Activated naive CD8-positive, alpha-beta T cell treated with anti-CD3 and anti-CD28 coated beads, Interleukin-2, amount 50 U/mL, for 16 hours (primary cell): ENCODE results near the gene KCND2.
"Not testable (repeated sequence)": the region's sequence is repeated elsewhere in the genome, so short reads cannot be mapped to it uniquely, and the experiment has no call there.

ENCODE experiments used
- DNase-seq: peaks from one replicate; pipeline ENCODE4 v3.0.0-alpha.2; 2020; ENCODE audit warnings: low read depth, low spot score

KCND2 gene

DNA sequence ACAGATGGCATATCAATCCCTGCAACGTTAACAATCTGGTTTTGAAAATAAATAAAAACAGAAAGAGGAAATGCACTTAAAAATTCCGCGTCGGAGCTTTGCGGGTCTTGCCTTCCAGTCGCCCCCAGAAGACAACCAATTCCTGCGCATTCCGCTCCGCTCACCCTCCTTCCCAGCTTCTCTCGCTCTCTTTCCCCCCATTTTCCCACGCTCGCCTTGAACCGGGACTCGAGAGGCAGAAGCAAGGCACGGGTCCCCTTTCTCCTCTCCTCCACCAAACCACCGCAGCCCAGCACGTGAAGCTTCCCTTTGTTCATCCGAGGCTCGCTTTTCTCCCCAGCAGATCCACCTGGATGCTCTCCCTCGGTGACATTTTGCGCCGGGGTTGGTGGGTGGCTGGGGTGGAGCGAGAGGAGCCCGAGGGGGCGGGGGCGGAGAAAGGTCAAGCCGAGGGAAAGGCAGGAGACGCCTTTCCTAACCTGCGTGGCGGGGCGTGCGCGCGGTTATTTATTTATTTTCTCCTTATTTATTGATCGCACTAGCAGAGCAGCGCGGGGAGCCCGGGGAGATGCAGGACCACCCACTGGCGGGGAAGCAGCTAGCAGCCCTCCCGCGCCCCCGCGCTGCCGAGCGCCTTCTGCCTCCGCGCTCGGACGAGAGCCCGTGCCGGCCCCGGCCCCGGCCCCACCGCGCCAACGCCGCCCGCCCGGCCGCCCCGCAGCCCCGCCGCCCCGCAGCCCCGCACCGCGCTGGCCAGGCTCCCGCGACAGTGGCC lies at the start of gene KCND2:
TSS of gene KCND2 (plus strand) at position 475 of the 775 bp plus-strand sequence.
- DNase-seq: no peak

DNA sequence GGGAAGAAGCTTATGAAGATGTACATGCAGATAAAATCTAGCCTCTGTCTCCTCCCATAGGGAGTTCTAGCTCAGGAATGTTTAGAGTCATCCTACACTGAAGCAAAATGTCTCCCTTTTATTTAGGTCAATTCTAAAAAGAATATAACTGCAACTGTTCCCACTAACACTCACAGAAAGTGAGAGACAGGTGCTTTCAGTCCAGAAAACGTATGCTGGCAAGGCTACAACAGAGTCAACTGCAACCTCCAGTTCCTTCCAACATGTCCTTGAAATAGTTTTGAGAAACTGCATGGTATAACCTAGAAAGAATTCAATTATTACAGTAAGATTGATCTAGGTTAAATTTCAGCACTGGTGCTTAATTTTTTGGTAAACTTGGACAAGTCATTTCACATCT lies 46.8 kb upstream of the KCND2 start:
- no peak for DNase-seq

DNA sequence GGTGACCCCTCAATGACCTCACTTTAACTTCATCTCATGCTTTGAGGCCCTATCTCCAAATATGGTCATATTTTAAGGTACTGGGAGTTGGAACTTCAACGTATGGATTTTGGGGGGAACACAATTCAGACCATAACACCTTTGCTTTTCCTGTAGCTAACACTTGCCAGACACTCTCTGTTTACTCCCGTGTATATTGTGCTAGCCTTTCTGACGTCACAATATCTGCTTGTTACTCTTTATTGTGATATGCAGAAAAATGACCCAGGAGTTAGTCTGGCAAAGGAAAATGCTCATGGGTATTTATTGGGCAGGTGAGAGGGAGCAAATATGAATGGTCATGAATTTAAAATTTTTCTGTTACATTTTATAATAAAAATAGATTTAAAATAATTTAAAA lies 45.7 kb upstream of the KCND2 start:
- no peak for DNase-seq

DNA sequence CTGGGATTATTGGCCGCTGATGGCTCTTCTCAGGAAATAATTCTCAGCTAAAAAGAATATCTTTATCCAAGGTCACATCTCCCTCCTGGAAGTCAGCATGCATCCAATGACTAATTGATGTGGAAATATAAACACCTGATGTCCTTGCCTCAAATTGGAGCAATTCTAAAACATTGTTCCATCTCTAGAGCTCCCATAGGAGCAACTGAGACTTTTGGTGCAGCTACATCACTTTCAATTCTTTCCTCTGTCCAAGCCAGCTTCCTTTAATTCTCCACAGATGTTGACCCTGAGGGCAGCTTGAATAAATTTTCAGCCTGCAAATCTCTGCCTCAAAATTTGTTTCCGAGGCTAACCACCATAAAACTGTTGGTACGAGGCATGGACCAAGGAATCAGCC lies 43.9 kb upstream of the KCND2 start:
- DNase-seq: no peak

DNA sequence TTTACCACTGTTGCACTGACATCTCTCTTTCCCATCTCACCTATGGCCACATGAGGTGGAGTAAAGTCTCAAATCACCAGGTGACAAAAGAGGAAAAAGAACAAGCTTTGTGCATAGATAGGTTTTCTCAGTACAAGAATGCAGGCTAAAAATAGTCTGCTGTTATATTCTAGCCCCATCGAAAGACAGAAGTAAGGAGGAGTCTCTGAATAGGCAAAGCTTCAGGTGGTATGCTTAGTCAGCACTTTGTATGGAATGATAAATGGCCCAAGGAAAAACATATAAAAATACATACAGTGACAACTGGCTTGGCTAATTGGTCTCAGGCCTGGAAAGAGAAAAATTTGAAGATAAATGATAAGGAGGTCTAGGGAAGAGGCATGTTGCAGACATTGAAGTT lies 39.6 kb upstream of the KCND2 start:
- DNase-seq: no peak

DNA sequence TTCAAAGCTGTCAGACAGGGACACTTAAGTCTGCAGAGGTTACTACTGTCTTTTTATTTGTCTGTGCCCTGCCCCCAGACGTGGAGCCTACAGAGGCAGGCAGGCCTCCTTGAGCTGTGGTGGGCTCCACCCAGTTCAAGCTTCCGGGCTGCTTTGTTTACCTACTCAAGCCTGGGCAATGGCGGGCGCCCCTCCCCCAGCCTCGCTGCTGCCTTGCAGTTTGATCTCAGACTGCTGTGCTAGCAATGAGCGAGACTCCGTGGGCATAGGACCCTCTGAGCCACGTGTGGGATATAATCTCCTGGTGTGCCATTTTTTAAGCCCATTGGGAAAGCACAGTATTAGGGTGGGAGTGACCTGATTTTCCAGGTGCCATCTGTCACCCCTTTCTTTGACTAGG lies 32.6 kb upstream of the KCND2 start:
- not testable (repeated sequence) for DNase-seq

DNA sequence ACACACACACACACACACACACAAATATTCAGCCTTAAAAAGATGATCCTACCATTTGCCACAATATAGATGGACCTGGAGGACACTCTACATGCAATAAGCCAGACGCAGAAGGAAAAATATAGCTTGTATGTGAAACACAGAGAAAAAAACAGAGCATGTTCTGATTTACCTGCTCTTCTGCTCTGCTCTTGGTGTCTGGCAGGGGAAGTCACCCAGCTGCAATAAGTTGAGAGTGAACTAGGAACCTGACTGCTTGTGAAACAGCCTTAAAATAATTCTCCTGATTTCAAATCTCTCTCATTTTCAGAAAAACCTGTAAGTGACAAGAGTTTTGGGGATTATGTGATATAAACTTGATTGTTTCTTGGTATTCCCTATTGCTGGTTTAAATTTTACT lies 31.0 kb upstream of the KCND2 start:
- no peak for DNase-seq

DNA sequence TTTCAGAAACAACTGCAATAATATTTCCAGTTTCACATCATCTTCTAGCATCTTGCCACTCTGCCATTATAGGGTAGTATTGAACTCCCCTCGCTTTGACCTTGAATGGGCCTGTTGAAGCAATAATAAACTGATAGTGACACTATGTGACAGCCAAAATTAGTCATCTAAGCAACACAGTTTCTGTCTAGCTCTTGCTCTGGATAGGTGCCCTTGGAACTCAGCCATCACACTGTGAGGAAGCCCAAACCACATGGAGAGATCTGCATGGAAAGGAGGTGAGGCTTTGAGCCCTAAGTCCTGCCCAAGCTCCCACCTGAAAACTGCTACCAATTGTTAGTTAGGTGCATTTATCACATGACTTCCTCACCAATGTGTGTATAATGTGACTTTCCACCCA lies 18.1 kb upstream of the KCND2 start:
- DNase-seq: no peak

DNA sequence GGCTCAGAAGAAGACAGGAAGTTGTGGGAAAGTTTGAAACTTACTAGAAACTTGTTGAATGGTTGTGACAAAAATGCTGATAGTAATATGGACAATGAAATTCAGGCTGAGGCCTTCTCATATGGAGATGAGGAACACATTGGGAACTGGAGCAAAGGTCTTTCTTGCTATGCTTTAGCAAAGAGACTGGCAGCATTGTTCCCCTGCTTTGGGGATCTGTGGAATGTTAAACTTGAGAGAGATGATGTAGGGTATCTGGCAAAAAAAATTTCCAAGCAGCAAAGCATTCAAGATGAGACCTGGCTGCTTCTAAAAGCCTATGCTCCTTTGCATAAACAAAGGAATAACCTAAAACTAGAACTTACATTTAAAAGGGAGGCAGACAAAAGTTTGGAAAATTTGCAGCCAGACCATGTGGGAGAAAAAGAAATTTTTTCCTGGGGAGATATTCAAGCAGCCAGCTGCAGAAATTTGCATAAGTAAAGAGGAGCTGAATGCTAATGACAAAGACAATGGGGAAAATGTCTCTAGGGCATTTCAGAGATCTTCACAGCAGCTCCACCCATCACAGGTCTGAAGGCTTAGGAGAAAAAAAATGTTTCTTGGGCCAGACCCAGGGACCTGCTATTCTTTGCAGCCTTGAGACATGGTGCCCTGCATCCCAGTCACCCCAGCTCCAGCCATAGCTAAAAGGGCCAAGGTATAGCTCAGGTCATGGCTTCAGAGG lies 16.5 kb upstream of the KCND2 start:
- DNase-seq: no peak

DNA sequence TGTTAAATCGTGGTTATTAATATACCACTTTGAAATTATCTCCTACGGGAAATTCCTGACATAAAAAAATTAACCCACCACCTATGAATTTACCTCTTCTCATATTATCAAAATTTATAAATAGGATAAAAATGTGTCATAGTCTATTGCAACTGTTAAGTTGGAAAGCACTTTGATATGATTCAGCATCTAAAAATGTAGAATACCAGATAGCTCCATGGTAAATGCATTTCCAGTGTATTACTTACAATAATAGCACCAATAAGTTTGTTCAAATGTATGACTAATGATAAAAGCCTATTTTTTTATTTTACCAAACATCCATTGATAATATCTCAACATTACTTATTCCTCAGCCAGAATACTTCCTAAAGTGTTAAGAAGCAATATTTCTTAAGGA lies 13.6 kb upstream of the KCND2 start:
- no peak for DNase-seq

DNA sequence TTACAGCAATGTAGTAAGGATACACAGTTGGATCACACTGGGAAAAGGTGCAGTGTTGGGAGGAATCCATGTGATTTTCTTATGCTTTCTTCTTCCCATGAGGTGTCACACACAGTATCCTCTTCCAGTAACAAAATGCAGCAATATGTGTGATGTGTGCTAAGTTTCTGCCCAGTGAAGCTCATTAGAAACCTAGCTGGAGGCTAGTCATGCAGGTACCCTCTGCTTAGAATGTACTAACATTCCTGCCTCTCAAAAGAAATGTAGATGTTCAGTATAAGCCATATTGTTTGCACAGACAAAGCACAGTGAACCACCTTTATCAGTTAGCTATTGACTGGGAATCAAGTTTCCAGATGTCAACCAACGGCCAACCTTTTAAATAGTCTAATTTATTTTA lies 12.9 kb upstream of the KCND2 start:
- no peak for DNase-seq

DNA sequence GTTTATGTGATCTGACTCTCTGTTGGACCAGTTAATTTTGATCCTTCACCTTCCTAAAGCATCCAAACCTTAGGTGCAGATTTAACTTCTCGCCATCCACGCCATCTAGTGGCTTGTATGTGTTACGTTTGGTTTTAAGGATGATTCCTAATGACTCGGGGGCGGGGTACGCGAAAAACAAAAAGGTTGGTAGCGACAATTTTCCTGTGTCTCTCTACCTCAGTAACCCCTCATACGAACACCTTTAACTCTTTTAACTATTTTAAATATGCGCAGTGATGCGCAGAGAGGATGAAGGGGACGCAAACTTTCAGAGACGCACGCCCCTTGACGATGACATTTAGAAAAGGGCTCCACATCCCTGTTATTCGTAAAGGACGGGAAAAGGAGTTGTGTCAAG lies 714 bp upstream of the KCND2 start:
- no peak for DNase-seq

DNA sequence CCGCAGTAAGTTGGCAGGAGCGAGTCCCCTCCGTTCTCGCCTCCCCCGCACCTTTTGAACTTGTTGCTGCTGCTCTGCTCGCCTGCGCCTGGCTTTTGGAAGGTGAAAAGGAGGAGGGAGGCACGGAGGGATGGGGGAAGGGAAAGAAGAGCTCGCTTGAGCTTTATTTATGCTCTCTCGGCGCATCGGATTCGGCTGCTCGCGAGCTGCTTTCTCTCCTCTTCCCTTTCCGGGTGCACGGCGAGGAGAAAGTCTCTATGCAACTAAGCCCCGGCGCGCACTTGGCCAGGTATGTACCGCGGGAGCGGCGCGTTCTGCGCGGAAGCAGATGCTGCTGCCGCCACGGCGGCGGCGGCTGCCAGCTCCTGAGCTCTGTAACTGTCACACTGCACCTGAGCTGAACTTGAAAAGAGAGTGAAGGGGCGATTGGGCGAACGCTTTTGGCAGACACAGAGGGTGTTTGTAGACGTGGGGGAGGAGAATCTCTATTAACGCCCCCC lies 551 bp downstream of the KCND2 start:
- no peak for DNase-seq

DNA sequence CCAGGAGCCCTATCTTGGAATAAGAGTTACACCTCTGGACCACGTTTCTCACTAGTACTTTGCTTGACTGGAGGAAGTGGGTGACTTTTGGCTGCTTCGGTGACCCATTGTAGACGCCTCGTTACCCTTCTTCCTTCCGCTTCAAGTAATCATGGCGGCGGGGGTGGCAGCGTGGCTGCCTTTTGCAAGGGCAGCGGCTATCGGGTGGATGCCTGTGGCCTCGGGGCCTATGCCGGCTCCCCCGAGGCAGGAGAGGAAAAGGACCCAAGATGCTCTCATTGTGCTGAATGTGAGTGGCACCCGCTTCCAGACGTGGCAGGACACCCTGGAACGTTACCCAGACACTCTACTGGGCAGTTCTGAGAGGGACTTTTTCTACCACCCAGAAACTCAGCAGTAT lies 1.5 kb downstream of the KCND2 start:
- no peak for DNase-seq

DNA sequence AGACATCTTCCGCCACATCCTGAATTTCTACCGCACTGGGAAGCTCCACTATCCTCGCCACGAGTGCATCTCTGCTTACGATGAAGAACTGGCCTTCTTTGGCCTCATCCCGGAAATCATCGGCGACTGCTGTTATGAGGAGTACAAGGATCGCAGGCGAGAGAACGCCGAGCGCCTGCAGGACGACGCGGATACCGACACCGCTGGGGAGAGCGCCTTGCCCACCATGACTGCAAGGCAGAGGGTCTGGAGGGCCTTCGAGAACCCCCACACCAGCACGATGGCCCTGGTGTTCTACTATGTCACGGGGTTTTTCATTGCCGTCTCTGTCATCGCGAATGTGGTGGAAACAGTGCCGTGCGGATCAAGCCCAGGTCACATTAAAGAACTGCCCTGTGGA lies 1.9 kb downstream of the KCND2 start:
- no peak for DNase-seq

DNA sequence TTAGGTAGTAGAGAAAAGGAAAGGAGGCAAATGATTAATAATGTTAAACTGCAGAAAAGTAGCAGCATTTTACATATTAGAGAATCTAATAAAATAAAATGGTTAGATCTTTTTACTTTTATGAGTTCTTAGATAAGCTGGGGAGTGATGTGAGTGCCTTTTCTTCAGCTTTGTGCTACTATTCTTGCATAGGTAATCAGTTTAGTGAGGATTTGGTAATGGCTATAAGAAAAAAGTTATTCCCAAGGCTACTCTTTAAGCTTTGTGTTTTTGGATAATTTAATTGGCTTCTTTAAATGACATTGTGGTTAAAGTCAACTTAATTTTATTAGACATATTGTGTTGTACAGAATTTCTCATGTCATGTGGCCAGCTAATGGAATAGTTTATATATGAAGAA lies 3.7 kb downstream of the KCND2 start:
- no peak for DNase-seq

DNA sequence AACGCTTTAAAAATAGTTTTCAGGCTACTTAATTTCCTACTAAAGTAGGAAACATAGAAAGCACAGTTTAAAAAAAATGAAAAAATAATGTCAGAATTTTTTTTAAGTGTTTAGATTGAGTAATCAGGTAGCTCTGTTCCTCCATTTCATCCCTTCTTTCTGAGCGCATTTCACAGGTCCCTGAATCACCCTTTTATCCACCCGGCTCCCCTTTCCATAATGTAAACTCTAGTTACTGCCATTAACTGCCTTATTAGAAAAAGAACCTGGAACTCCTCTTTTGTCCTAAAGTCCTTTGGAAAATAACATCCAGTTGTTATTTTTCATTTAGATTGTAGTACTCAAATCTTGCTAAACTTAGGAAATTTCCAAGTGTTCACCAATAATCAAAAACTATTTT lies 5.8 kb downstream of the KCND2 start:
- DNase-seq: no peak

DNA sequence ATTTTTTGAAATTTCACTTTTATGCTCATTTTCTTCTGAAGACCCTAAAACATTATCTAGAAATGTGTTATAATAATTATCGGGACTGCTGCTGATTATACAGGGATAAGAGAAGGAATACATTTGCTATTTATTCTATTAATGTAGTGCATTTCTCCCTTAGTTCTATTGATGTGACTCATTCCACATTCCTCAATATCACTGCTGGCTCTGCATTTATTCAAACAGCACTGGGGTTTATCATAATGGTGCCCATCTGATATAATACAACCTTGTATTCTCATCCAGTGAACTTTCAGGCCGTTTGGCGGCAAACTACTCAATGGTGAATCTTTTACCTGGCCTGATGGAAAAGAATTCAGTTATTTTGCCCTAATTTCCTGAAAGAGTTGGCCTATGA lies 7.8 kb downstream of the KCND2 start:
- DNase-seq: no peak

DNA sequence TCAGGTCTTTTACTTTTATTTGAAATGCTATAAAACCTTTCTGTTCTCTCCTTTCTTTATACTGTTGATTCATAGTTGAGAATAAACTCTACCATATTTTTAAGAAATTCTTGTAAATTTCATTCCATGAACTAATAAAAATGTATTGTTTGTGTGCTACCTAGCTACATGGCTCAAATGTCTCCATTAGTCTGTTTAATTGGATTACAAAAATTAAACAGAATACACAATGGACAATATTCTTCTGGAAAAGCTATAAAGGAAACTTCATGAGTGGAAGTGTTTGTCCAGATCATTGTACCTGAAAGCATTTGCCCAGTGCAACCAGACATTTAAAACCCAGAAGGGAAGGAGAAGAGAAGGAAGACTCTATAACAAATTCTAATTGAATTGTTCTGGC lies 20.1 kb downstream of the KCND2 start:
- DNase-seq: no peak

DNA sequence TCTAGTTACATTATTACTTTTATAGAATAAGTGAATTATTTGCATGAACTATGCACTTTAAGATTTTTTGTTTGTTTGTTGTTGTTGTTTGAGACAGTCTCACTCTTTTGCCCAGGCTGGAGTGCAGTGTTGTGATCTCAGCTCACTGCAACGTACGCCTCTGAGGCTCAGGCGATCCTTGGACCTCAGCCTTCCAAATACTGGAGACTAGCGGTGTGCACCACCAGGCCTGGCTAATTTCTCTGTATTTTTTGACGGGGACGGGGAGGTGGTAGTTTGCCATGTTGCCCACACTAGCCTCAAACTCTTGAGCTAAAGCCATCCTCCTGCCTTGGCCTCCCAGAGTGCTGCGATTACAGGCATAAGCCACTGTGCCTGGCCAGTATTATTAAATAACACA lies 29.2 kb downstream of the KCND2 start:
- no peak for DNase-seq

DNA sequence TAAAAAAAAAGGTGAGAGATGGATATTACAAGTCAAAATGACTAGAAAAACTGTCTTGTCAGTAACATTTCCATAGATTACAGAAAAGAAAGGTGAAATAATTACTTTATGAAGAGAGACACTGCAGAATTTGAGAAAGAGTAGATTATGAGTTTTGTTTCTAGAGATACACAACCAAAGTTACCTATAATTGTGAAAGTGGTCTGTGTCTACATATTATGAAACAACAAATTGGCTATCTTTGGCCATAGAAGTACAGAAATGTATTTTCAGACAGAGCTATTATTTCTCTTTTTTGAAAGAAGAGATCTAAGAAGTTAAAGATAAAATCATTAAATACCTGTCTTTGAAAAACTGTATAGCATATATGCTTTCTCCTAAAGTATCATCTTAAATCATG lies 30.1 kb downstream of the KCND2 start:
- DNase-seq: no peak

DNA sequence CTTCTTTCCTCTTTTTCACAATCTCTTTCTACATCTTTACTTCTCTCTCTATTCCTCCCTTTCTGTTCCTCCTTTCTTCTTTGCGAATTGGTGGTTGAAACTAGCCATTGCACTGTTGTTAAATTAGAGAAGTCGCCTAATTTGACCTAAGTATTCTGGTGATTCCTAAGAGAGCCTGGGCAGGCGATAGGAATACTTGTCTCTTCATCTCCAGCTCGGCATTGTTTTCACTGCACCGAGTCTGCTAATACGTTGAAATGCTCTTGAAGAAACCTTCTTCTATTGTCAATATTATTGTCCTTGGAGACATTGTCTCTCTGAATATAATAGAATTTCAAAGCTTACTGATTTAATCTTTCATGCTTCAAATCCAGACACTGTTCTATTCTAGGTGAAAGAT lies 31.7 kb downstream of the KCND2 start:
- no peak for DNase-seq

DNA sequence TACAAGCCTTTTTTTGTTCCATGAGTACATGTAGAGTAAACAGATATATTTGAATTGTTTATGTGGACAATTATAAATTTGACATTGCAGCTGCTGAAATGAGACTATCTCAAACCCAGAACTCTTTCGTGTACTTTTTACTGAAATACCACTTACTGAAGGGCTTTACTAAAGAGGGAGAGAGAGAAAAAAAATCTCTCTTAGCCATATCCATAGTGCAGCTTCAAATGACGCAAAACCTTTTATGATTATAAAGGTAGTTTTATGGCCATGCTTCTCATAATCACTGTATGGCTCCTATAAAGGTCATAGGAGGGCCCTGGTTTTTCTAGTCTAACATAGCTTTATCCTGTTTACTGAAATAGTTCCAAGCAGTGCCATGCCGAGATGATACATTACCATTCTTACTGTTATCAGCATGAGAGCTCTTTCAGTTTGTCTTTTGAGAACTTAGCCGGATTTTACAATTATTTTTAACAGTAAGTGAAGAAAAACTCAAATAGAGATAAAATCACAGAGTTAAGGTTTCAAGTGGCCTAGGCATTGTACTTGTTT lies 35.1 kb downstream of the KCND2 start:
- no peak for DNase-seq
